ENCODE results near the gene CCDC141. TPM values are rescaled to one million over a fixed set of nuclear protein-coding genes. Genes with fewer than 3 reads are reported as not detected.

CCDC141 gene
- total and polyA plus RNA-seq, 12 donors, result 0.34 to 42.1 (median 1.4) TPM

DNA sequence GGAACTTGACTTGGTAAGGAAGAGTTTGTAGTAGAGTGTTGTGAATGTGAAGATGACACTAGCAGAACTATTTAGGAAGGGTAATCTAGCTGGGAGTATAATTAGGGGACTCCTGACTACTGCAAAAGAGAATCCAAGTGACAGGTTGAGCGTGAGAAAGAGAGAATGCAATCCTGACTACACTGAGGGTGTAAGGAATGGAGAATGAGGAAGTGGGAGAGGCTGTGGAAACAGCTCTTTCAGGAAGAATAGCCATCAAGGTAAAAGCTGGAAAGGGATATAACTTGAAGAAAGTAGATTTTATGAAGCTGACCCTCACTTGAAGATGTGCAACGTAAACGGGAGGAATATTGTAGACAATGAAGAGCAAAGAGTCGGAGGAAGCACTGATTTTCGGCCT is 201.6 kb downstream of the CCDC141 start:
- Histone ChIP-seq H3K36me3 (replicated peaks in 1 of 2) (no peaks in the 10 kb centered on the region), H3K27ac (no peak overlapping the region), H3K4me3 (no peak overlapping the region), H3K4me1 (replicated peaks in 1 of 2) (no peaks in the 10 kb centered on the region), H3K27me3 (no peaks in the 10 kb centered on the region), H3K9me3 (replicated peaks in 1 of 3) (no peaks in the 10 kb centered on the region)
- WGBS, 4 donors, result 94 to 97% (median 96%) methylated on average over 5 of the region's 5 CpGs
- TF ChIP-seq, protein P1, sequence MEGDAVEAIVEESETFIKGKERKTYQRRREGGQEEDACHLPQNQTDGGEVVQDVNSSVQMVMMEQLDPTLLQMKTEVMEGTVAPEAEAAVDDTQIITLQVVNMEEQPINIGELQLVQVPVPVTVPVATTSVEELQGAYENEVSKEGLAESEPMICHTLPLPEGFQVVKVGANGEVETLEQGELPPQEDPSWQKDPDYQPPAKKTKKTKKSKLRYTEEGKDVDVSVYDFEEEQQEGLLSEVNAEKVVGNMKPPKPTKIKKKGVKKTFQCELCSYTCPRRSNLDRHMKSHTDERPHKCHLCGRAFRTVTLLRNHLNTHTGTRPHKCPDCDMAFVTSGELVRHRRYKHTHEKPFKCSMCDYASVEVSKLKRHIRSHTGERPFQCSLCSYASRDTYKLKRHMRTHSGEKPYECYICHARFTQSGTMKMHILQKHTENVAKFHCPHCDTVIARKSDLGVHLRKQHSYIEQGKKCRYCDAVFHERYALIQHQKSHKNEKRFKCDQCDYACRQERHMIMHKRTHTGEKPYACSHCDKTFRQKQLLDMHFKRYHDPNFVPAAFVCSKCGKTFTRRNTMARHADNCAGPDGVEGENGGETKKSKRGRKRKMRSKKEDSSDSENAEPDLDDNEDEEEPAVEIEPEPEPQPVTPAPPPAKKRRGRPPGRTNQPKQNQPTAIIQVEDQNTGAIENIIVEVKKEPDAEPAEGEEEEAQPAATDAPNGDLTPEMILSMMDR (IDR thresholded peaks at IDR 0.05), result no peak
- TF ChIP-seq POLR2A (IDR thresholded peaks at IDR 0.05), result no peak
- intact Hi-C loops (cut with DNase I), result no loop called here
- DNase-seq, result no peak

DNA sequence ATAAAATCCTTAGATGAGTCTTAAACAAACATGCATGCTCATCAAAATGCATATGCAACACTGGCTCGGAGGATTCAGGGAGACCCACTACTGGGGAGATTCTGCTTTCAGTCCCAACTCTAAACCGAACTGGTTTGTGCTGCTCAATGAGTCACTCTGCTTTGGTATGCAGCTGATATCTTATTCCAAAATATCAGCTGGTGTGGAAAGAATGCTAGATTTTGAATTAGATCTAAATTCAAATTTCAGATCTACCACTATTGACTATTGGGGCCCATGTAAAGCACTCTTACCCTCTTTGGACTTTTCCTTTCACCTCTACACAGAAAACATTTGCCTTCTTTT is 203.5 kb downstream of the CCDC141 start:
- no peak for DNase-seq
- Histone ChIP-seq H3K36me3 (replicated peaks in 1 of 2) (no peaks in the 10 kb centered on the region), H3K27ac (no peak overlapping the region), H3K27me3 (no peaks in the 10 kb centered on the region), H3K9me3 (replicated peaks in 1 of 3) (no peaks in the 10 kb centered on the region), H3K4me3 (no peak overlapping the region), H3K4me1 (replicated peaks in 1 of 2) (no peaks in the 10 kb centered on the region)
- 50 to 74% (median 69%) methylated on average over 2 of the region's 2 CpGs for WGBS, 4 donors
- TF ChIP-seq, protein P1 (IDR thresholded peaks at IDR 0.05), result no peak
- intact Hi-C loops (cut with DNase I), result no loop called here

GRCh38 chr2:178845566-178846457 is 204.1 kb downstream of the CCDC141 start:
- no peak overlapping the region for H3K4me3 ChIP-seq
- H3K27ac ChIP-seq, result no peak overlapping the region
- intact Hi-C loops (cut with DNase I), result no loop called here
- no peaks in the 10 kb centered on the region for H3K4me1 ChIP-seq (replicated peaks in 1 of 2)
- DNase-seq, result no peak
- 70 to 77% (median 72%) methylated on average over 2 of the region's 2 CpGs for WGBS, 4 donors
- TF ChIP-seq, protein P1 (IDR thresholded peaks at IDR 0.05), result no peak
- no peaks in the 10 kb centered on the region for H3K9me3 ChIP-seq (replicated peaks in 1 of 3)
- no peaks in the 10 kb centered on the region for H3K36me3 ChIP-seq (replicated peaks in 1 of 2)
- no peaks in the 10 kb centered on the region for H3K27me3 ChIP-seq

- no peak for TF ChIP-seq POLR2A (IDR thresholded peaks at IDR 0.05)
- TF ChIP-seq, protein P1 (IDR thresholded peaks at IDR 0.05), result no peak
- Histone ChIP-seq H3K4me1 (replicated peaks in 1 of 2) (no peaks in the 10 kb centered on the region), H3K27me3 (no peaks in the 10 kb centered on the region), H3K27ac (no peak overlapping the region), H3K4me3 (no peak overlapping the region), H3K9me3 (replicated peaks in 1 of 3) (no peaks in the 10 kb centered on the region), H3K36me3 (replicated peaks in 1 of 2) (no peaks in the 10 kb centered on the region)
- 70 to 78% (median 72%) methylated on average over 2 of the region's 2 CpGs for WGBS, 4 donors
- intact Hi-C loops (cut with DNase I), result no loop called here
- DNase-seq, result no peak
These were observed 205.2 kb downstream of the CCDC141 start for GRCh38 chr2:178844701-178845100.
